ENCODE measurements around the gene FAM76A.

DNA sequence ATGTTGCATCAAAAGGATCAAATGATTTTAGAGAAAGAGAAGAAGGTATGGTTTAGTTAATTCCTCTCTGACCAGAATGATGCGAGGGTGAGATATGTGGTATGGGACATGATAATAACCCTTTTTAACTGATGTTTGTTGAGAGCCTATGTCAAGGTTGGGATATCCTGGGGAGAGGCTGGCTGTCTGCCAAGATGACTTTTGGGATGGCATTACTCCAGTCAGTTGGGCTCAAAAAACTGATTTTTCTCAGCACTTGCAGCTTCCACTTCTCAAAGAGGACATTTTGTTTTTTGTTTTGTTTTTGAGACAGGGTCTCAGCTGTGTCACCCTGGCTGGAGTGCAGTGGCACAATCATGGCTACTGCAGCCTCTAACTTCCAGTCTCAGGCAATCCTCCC lies 29.5 kb downstream of the FAM76A start:
- TF ChIP-seq, protein P1, sequence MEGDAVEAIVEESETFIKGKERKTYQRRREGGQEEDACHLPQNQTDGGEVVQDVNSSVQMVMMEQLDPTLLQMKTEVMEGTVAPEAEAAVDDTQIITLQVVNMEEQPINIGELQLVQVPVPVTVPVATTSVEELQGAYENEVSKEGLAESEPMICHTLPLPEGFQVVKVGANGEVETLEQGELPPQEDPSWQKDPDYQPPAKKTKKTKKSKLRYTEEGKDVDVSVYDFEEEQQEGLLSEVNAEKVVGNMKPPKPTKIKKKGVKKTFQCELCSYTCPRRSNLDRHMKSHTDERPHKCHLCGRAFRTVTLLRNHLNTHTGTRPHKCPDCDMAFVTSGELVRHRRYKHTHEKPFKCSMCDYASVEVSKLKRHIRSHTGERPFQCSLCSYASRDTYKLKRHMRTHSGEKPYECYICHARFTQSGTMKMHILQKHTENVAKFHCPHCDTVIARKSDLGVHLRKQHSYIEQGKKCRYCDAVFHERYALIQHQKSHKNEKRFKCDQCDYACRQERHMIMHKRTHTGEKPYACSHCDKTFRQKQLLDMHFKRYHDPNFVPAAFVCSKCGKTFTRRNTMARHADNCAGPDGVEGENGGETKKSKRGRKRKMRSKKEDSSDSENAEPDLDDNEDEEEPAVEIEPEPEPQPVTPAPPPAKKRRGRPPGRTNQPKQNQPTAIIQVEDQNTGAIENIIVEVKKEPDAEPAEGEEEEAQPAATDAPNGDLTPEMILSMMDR (IDR thresholded peaks at IDR 0.05) = no peak
- no peak for TF ChIP-seq POLR2A (IDR thresholded peaks at IDR 0.05)
